ENCODE results near the gene LTO1. TPM values are rescaled to one million over a fixed set of nuclear protein-coding genes. Genes with fewer than 3 reads are reported as not detected.

Gene LTO1
- polyA plus RNA-seq, 3 donors, result 22.2 to 42.9 (median 30.7) TPM

DNA sequence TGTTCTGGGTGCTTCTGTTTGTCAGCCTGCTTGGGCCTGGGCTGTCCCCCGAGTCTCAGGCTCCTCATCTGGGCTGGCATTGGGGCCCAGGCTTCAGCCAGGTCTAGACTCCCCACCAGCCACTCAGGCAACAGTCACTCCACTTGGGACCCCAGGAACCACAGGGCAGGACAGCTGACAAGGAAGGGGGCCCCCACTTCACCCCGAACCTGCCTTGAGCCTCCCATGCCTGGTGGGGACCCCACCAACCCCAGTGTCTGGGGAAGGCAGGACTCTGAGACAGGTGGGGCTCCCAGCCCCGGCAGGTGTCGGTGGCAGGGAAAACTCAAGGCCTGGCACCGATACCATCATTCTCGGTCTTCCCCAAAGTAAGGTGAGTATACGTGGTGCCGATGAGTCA lies 11.7 kb upstream of the LTO1 start:
- no peak for DNase-seq (ENCODE audit: extremely low read depth in 1 of 11, low read depth in 9 of 11, low spot score in 4 of 11)

DNA sequence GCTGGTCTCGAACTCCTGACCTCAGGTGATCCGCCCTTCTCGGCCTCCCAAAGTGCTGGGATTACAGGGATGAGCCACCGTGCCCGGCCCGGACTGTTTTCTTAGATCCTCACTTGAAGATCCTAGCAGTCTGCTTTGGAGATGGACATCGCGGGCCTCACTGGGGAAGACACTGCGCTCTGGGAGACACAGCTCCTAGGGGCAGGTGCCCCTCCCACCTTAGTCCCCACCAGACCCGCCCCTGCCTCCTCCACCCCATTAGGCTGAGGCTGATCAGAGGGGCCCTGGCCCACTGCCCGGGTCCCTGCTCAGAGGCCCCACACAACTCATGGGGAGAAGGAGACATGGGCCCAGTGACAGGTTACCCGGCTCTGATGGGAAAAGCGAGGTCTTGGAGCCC lies 11.3 kb upstream of the LTO1 start:
- no peak for DNase-seq (ENCODE audit: extremely low read depth in 1 of 11, low read depth in 9 of 11, low spot score in 4 of 11)

DNA sequence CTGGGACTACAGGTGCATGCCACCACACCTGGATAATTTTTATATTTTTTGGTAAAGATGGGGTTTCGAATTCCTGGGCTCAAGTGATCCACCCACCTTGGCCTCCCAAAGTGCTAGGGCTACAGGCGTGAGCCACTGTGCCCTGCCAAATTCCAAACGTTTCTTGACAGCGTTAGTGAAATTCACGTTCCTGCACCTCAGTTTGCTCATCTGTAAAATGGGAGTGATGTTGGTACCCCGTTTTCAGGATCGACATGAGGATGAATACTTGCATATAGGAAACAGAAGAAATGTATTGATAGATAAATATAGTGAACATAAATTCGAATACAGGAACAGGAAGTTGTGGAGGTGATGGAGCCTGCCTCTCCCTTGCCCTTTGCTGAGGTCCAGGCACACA lies 10.2 kb upstream of the LTO1 start:
- DNase-seq (ENCODE audit: extremely low read depth in 1 of 11, low read depth in 9 of 11, low spot score in 4 of 11), result no peak

DNA sequence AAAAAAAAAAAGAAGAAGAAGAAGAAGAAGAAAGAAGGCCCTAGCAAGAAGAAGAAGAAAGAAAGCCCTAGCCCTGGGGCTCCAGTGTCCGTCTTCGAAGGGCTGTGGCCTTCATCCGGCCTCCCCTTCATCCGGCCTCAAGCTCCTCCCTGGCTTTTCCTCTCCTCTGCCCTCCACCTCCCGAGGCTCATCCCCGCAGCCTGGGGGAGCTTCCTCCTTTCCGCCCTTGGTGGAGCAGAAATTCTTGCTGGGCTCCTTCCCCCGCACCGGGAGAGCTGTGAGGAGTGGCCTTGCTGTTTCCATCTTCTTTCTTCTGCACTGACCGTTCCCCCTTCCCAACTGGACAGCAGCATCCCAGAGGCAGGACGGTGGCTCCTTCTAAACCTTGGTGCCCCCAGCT lies 9.5 kb upstream of the LTO1 start:
- no peak for DNase-seq (ENCODE audit: extremely low read depth in 1 of 11, low read depth in 9 of 11, low spot score in 4 of 11)

DNA sequence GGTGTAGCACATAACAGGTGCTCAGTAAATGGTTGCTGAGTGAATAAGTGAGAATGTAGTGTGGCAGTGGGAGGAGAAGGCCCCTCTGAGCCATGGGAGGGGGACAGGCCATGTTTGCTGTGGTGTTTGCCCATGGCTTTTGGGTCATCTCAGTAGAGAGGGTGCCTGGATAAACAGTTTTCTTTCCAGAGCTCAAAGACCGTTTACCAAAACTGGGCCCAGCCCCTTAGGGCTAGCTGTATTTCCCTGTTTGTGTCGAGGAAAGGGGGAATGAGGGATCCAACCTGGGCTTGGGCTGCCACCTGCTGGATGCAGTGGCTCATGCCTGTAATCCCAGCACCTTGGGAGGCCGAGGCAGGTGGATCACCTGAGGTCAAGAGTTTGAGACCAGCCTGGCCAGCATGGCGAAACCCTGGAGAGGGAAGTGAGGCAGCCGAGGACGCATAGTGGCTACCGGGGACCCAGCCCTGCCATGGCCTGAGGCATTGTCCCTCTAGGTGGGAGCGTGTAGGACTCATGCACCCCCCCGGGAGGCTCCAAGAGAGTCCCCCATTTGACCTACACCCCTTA lies 8.7 kb upstream of the LTO1 start:
- DNase-seq (ENCODE audit: extremely low read depth in 1 of 11, low read depth in 9 of 11, low spot score in 4 of 11), result no peak

DNA sequence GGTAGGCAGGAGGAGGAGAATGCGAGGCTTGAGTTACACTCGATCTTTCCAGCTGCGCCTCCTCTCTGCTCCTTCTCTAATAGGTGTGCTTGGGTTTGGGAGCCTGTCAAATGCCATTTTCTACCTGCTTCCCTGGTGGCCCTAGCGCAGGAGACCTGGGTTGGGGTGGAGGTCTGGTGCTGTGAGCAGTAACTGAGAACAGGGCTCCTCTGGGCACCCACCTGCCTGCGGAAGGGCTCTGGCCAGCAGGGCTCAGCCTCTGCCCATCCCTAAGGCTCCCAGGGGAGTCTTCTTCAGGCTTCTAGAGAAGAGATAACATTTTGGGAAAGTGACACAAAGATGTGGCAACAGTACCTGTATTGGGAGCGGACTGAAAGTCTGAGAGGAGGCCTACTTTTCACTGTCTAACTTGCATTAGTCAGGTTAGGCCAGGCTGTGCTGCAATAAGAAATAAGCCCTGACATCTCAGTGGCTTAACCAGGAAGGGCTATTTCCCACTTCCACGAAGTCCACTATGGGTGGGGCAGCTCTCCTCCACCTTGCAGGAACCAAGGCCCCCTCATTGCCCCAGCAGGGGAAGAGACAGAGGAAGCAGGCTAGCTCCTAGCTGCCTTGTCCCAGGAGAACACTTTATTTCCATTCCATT lies 7.7 kb upstream of the LTO1 start:
- DNase-seq (ENCODE audit: extremely low read depth in 1 of 11, low read depth in 9 of 11, low spot score in 4 of 11), result no peak

DNA sequence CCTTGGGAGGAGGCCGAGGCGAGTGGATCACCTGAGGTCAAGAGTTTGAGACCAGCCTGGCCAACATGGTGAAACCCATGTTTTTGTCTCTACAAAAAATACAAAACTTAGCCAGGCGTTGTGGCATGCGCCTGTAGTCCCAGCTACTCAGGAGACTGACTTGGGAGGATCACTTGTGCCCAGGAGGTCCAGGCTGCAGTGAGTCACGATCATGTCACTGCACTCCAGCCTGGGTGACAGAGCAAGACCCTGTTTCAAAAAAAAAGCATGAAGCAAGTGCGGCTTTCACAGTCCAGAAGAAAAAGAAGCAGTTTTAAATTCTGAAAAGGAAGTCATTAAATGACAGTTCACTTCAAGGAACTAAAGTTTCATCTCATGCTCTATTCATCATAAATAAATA lies 7.1 kb upstream of the LTO1 start:
- no peak for DNase-seq (ENCODE audit: extremely low read depth in 1 of 11, low read depth in 9 of 11, low spot score in 4 of 11)

DNA sequence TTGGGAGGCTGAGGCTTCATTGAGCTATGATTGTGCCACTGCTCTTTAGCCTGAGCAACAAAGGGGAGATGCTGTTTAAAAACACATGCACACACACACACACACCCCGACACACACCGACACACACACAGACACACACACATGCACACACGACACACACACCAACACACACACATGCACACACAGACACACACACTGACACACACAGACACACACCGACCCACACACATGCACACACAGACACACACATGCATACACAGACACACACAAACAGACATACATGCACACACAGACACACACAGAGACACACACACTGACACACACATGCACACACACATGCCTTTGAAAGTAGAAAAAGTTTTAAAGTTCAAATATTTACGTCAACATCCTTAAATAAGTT lies 5.5 kb upstream of the LTO1 start:
- DNase-seq (ENCODE audit: extremely low read depth in 1 of 11, low read depth in 9 of 11, low spot score in 4 of 11), result no peak

DNA sequence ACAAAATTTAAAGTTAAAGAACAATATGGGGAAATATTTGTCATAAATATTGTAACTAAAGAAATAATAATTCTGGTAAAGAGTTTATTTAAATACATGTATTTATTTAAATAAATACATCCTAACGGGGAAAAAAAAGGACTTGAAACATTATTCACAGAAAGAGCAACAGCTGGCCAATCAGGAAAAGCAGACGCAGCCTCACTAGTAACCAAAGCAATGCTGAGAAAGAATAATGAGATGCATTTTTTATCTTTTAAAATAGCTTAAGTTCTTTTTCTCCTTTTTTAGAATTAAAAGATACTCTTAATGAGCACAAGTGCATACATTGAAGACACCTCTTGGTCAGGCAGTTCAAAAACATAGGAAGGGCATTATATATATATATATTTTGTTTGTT lies 2.6 kb upstream of the LTO1 start:
- DNase-seq (ENCODE audit: extremely low read depth in 1 of 11, low read depth in 9 of 11, low spot score in 4 of 11), result no peak

DNA sequence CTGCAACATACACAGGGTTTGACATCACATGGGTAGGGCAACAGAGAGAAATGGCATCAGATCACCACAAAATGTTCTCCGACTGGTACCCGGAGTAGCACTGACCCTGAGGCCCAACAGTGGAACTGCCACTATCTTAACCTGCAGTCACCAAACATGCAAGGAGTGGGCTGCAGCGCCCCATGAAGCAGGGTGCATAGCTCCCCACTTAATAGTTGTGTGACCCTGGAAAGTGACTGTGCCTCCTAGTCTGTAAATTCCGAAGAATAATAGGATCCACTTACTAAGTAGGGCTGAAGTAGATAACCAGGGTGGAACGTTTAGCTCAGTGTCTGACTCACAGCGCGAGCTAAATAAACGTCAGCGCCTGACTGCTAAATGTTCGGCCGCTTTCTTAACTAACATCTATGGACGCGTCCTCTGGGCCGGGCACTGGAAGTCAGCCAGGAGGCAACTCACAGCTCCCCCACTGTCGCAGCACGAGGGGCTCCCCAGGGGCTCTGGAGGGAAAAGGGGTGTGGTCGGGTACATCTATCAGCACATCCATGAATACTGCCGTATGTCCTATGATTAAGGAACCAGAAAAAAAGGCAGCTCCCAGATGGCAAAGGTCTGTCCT lies 777 bp downstream of the LTO1 start:
- DNase-seq (ENCODE audit: extremely low read depth in 1 of 11, low read depth in 9 of 11, low spot score in 4 of 11), result no peak

DNA sequence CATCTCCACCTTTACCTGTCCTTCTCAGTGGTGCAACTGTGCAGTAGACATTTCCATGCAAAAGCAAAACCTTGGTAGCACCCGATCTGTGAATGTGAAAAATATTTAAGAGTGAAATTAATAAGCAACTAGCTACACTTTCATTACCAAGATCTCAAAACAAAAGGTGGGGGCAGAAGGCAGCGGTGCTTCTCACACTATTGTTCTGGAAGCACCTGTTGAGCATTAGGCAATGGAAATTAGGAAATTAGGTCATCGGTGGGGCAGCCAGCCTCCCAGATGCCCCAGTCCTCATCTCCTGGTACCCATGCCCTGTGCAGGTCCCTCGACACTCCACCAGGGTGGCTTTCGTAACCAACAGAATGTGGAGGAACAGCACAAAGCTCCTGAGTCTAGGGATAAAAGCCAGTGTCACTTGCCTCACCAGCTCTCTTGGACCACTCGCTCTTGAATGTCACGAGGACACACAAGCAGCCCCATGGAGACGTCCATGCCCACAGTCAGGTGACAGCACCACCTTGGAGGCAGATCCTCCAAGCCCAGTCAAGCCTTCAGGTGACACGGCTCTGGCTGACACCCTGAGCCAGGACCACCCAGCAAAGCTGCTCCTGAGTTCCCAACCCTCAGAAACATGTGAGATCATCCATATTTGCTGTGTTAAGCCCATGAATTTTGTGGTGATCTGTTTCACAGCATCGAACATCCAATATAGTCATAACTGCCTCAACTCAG lies 3.3 kb downstream of the LTO1 start:
- no peak for DNase-seq (ENCODE audit: extremely low read depth in 1 of 11, low read depth in 9 of 11, low spot score in 4 of 11)

DNA sequence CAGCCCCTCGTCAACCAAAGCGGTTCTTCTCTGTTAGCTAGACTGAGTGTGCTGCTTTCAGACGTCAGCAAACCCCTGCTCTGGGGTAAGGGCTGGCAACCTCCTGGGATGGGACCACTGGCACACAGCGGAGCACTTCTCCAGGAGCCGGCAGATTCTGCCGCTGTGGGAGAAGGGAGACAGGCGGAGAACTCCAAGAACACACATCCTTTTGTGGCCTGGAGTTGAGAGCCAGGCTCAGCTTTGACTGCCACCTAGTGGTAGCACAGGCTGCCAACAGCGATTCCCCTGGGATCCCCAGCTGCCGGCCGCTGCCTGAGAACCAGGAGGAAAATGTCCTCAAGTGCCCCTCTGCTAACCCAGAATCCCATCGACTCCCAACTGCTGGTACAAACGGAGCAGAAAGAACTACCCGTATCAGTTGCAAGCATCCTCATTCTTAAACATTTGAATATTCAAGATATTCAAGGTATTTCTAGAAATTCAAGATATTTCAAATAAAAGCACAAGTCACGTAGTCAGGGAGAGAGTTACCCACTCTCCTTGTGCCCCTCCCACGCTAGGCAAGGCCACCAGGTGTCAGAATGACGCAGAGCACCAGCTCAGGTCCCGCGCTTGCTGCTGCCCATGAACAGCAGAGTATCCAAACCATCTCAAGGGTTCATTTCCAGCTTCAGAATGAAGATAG lies 4.9 kb downstream of the LTO1 start:
- peak in 10 of 11 donors; percentile 66 to 88 (median 76) for DNase-seq (ENCODE audit: extremely low read depth in 1 of 11, low read depth in 9 of 11, low spot score in 4 of 11)

DNA sequence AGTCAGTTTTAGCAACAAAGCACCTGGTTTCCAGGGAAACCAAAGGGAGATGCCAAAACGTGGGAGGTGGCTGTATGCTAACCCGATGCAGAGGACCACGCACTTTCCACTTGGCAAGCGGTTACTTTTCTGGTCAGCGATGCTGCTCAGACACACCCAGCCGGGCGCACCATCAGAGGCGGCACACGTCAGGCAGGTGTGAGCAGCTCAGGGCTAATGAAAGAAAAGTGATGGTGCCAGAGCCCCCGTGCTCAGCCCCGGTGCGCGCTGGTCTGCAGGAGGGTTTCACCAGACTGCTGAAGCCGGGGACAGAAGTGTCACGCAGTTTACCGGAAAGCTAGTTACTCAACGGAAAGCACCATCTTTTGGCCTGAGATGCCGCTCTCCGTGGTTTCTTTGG lies 5.7 kb downstream of the LTO1 start:
- DNase-seq (ENCODE audit: extremely low read depth in 1 of 11, low read depth in 9 of 11, low spot score in 4 of 11), result no peak

DNA sequence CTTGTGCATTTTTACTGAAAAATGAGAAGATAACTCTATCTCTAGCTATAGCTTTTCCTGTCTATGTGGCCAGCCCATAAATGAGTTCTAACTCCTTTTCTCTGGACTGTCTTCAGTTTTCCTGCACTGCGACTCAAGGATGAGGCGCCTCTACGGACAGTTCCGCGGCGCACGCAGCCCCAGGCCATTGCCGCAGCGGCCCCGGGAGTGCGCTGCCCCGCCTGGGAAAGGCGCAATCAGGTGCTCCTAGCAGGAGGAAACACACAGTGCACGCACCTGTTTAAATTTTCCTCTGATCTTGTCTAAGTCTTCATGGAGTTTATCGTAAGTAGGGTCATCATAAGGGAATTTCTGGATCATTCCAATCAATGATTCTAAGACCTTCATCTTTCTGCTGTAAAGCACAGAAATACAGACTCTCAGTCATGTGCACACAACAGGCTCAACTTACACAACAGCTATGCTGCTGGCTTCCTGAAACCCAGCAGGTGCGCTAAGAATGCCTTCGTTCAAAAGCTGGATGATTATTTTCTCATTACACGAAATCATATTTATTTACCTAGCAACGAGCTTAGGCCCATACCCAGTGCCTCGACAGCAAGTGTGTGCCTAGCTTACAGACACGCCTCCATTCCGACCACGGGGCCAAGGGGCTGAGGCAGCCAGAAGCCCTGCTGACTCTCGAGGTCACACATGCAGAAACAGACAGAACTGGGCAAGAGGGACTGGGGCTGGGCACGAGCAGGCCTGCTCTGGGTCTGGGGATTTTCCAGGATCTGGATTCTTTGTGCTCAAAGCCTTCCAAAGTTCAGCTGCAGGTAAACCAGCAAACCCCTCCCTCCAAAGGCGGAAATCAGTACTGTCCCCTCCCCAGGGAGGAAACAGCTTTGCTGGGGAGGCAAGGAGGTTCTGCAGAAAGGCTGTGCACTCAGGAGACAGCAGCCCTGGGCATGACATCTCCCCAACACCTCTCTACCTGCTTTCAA lies 7.2 kb downstream of the LTO1 start:
- DNase-seq (ENCODE audit: extremely low read depth in 1 of 11, low read depth in 9 of 11, low spot score in 4 of 11), result no peak

DNA sequence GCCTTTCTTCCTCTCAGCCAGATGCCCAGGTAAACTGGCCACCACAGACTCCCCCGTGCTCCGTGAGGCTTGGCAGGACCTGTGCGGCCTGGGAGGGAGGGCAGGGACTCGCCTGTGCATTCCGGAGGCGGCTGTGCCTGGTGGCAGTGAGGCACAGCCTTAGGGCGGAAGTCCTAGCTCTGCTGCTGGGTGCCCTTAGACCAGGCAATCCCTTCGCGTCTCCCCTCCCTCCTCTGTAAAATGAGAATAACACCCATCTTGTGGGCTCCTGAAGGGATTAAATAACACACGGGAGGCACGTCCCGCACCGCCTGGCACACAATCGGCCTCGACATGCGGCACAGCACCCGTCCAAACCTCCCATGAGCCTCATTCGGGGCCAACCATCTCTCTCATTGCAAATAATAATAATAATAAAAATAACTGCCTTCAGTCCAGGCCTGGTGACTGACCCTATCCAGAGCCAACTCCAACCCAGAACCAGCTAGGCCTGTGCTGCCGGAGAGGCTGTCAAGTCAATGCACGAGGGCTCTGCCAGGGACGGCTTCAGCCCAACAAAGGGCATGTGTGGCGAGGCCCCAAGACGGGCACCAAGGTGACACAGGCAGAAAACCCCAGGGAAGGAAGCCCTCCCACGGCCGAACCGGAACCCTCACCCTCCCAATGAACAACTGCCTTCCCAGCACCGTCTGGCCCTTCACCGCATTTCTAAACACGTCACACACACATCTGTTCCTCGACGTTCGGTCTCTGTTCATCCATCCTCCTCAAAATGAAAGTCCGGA lies 8.2 kb downstream of the LTO1 start:
- DNase-seq (ENCODE audit: extremely low read depth in 1 of 11, low read depth in 9 of 11, low spot score in 4 of 11), result no peak

DNA sequence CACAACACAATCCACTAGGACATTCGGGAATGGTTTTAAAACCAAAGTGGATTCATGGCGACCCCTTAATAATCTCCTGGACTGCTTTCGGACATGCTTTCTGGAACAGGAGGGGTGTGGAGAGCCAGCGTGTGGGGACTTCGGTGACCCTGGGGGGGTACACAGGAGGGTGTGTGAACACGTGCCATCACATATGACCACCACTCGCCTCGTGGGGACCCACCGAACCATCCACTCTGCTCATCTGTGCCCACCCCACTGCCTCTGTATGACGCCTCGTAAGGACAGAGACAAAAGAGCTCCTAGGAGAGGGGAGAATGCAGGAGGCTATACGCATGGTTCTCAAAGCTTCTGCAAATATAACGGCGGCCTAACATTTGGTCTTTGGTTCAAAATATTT lies 8.9 kb downstream of the LTO1 start:
- DNase-seq (ENCODE audit: extremely low read depth in 1 of 11, low read depth in 9 of 11, low spot score in 4 of 11), result no peak

DNA sequence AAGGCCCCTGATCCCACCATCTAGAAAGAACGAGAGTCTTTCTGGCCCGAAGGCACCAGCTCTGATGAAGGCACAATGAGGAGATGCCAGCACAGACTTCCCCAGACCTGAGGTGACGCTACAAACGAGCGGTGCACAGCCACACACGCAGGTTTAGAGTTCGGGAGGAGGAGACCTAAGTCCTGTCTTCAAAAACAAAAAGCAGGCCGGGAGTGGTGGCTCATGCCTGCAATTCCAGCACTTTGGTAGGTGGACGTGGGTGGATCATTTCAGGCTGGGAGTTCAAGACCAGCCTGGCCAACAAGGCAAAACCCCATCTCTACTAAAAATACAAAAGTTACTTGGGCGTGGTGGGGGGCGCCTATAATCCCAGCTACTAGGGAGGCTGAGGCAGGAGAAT lies 9.5 kb downstream of the LTO1 start:
- DNase-seq (ENCODE audit: extremely low read depth in 1 of 11, low read depth in 9 of 11, low spot score in 4 of 11), result no peak

DNA sequence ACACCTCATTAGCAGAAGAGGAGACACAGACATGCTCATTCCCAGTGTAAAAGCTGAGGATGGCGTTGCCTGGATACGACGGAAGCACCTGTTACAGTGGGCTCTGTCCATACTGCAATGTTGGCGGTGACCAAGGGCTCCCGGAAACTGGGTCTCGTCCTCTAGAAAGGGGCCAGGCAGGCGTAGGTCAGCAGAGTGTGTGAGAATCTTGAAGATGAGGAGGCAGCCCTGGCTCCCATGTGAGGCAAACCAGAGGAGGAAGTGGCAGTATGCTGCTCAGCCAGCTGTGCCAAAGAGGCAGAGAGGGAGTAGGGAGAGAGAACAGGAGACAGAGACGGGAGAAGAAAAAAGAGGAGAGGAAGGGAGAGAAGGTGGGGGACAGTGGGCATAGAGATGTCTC lies 10.3 kb downstream of the LTO1 start:
- no peak for DNase-seq (ENCODE audit: extremely low read depth in 1 of 11, low read depth in 9 of 11, low spot score in 4 of 11)

Data from renal cortex interstitium (tissue), 11 donors.